ENCODE data around the gene NR1I2.

DNA sequence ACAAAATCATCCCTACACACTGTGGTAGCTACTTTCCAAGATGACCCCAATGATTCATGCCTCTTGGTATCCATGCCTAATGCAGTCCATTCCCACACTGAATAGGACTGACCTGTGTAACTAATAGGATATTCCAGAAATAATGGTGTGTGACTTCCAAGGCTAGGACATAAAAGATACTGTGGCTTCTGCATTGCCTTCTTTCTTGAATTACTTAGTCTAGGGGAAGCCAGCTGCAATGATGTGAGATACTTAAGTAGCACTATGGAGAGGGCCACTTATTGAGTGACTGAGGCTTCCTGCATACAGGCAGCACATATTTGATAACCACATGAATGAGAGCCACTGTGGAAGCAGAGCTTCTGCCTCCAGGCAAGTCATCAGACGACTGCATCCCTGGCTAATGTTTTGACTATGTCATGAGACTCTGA, 50.1 kb downstream of the NR1I2 start:
- TF ChIP-seq, protein P1, sequence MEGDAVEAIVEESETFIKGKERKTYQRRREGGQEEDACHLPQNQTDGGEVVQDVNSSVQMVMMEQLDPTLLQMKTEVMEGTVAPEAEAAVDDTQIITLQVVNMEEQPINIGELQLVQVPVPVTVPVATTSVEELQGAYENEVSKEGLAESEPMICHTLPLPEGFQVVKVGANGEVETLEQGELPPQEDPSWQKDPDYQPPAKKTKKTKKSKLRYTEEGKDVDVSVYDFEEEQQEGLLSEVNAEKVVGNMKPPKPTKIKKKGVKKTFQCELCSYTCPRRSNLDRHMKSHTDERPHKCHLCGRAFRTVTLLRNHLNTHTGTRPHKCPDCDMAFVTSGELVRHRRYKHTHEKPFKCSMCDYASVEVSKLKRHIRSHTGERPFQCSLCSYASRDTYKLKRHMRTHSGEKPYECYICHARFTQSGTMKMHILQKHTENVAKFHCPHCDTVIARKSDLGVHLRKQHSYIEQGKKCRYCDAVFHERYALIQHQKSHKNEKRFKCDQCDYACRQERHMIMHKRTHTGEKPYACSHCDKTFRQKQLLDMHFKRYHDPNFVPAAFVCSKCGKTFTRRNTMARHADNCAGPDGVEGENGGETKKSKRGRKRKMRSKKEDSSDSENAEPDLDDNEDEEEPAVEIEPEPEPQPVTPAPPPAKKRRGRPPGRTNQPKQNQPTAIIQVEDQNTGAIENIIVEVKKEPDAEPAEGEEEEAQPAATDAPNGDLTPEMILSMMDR (IDR thresholded peaks at IDR 0.05): no peak
- TF ChIP-seq POLR2A (IDR thresholded peaks at IDR 0.05; ENCODE audit: low read length) (no peak), ZNF302 (CRISPR knock-in tag; IDR thresholded peaks at IDR 0.05) (no peak), EP300 (IDR thresholded peaks at IDR 0.05) (no peak), RAD21 (conservative IDR thresholded peaks at IDR 0.05 in 1 of 2, IDR thresholded peaks at IDR 0.05 in 1 of 2) (no peak), CEBPB (IDR thresholded peaks at IDR 0.05) (no peak), CBX8 (IDR thresholded peaks at IDR 0.05) (no peak), SMC3 (IDR thresholded peaks at IDR 0.05) (no peak), ESRRA (IDR thresholded peaks at IDR 0.05; ENCODE audit: borderline replicate concordance, low read length) (no peak), MAX (IDR thresholded peaks at IDR 0.05) (no peak), RNF2 (IDR thresholded peaks at IDR 0.05; ENCODE audit: borderline replicate concordance, low read depth) (no peak), REST (IDR thresholded peaks at IDR 0.05) (no peak), BHLHE40 (IDR thresholded peaks at IDR 0.05; ENCODE audit: low read depth, low read length) (no peak)
- TF ChIP-seq, protein P2, sequence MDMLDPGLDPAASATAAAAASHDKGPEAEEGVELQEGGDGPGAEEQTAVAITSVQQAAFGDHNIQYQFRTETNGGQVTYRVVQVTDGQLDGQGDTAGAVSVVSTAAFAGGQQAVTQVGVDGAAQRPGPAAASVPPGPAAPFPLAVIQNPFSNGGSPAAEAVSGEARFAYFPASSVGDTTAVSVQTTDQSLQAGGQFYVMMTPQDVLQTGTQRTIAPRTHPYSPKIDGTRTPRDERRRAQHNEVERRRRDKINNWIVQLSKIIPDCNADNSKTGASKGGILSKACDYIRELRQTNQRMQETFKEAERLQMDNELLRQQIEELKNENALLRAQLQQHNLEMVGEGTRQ (IDR thresholded peaks at IDR 0.05): no peak

Data from A549 (cell line).